Fibroblast of villous mesenchyme (primary cell): ENCODE data around the gene ABL1. TPM values are rescaled to one million over a fixed set of nuclear protein-coding genes. Genes with fewer than 3 reads are reported as not detected.
A peak's percentile ranks its signal among the peaks of the same experiment; 100 is the strongest.

Source experiments
- DNase-seq: peaks from one replicate; pipeline ENCODE4 v3.0.0-alpha.2; 2010; ENCODE audit warnings: low read depth
- H3K4me3 ChIP-seq: 2 replicates; pipeline ENCODE4 v1.5.1; 2011; ENCODE audit warnings: low read depth, mild to moderate bottlenecking, low read length
- total RNA-seq: library from RNA; depleted of rRNA; stranded (reverse); fragments of >200 nt; gene quantifications from 2 replicates; pipeline ENCODE4 v1.2.3, GENCODE V29; 2012
- TF ChIP-seq, protein P1 (sequence below): IDR thresholded peaks from 2 replicates; pipeline ENCODE4 v1.5.1; 2012; ENCODE audit warnings: low read depth, mild to moderate bottlenecking, low read length; ENCODE audit not compliant: insufficient read depth

Gene ABL1
- total RNA-seq, 1 donor = 57.4 TPM

DNA sequence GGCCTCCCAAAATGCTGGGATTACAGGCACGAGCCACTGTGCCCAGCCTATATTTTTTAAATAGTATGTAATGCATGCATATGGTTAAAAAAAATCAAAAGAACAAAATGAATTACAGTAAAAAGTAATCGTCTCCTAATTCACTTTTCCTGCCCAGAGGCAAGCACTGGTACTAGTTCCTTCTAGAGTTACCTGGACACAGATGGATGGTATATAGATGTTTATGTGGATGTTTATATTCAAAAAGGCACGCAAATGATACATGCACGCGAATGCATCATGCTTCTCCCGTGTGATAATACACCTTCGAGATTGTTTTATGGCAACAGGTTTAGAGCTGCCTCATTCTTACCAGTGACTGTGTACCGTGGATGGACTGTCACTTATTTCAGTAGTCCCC, 21.4 kb downstream of the ABL1 start:
- no peak overlapping the region for H3K4me3 ChIP-seq
- TF ChIP-seq, protein P1, sequence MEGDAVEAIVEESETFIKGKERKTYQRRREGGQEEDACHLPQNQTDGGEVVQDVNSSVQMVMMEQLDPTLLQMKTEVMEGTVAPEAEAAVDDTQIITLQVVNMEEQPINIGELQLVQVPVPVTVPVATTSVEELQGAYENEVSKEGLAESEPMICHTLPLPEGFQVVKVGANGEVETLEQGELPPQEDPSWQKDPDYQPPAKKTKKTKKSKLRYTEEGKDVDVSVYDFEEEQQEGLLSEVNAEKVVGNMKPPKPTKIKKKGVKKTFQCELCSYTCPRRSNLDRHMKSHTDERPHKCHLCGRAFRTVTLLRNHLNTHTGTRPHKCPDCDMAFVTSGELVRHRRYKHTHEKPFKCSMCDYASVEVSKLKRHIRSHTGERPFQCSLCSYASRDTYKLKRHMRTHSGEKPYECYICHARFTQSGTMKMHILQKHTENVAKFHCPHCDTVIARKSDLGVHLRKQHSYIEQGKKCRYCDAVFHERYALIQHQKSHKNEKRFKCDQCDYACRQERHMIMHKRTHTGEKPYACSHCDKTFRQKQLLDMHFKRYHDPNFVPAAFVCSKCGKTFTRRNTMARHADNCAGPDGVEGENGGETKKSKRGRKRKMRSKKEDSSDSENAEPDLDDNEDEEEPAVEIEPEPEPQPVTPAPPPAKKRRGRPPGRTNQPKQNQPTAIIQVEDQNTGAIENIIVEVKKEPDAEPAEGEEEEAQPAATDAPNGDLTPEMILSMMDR = no peak

DNA sequence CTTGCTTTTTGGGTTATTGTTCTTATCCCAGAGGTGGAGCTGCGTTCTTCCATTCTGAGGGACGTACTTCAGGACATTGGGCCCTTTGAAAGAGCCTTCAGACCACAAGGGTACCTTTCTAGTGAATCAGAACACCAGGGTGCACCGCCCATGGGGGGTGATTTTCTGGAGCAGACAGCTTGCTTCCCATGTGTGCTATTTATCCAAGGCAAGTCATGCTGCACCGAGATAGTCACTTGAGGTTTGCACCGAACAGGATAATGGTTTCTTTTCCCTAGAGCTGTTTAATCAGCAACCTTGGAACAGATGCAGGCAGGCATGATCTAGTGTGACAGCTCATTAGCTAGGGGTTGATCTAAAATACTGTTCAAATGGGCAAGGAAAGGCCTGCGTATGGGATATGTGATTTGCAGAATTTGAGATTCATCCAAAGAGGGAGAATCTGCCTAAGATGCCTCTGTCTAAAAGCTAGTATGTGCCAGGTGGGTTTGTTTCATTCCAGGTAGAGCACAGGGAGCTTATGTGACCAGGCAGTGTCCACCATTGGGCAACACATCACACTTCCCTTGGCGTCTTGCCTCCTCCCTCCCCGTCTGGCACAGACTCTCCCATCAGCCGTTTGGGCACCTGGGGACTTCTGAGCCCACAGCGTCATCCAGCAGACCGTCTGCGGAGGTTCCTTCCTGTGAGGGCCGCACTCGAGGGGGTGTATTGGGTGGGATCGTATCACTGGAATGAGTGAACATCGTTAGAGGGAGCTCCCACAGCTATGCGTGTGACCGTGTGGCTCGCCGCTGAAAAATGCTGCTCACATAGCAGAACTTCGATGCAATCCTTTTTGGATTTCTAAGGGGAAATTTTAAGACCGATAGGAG, 23.0 kb downstream of the ABL1 start:
- DNase-seq = peak; percentile 73
- TF ChIP-seq, protein P1 = no peak
- no peak overlapping the region for H3K4me3 ChIP-seq

More for the DNA sequence above, 21.4 kb downstream of the ABL1 start:
- no peak for DNase-seq

DNA sequence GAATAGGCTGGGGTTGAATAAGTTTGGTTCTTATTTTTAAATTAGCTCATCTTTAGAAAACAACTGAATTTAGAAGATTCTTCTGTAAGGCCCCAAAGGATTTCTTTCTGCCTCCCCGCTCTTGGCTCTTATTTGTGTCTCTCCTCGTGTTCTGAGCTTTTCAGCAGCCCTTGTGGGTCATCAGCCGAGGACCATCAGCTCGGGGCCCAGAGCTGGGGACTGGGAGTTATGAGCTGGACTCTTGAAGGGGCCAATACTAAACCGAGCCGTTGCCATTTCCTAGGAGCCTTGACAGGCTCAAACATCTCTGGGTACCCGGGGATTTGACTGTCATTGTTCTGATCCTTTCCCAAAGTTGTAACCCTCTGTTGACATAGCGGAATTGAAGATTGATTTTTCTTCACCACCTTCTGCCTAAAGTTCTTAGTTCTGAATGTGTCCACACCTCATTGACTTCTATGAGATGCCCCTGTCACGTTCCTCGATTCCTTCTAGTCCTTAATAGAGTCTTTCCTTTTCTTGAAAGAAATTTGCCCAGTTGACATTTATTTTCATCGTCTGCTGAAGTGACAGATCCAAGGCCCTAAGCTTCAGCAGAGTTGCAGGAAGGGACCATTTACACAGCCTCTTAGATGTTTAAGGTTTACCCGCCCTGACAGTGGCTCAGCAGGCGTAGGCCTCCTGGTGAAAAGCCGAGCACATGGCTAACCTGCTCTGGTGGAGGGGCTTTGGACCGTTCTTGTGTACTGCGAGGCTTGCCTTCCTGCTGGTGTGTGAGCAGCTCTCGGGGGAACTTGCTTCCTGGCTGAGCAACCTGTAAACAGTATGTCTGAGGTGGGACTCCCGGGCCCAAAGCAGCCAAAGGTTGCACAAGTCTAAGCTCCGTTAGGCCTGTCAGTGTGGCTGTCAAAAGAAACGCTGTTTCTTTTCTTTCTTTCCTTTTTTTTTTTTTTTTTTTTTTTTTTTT, 24.0 kb downstream of the ABL1 start:
- no peak for DNase-seq
- TF ChIP-seq, protein P1 = no peak
- H3K4me3 ChIP-seq = no peak overlapping the region

DNA sequence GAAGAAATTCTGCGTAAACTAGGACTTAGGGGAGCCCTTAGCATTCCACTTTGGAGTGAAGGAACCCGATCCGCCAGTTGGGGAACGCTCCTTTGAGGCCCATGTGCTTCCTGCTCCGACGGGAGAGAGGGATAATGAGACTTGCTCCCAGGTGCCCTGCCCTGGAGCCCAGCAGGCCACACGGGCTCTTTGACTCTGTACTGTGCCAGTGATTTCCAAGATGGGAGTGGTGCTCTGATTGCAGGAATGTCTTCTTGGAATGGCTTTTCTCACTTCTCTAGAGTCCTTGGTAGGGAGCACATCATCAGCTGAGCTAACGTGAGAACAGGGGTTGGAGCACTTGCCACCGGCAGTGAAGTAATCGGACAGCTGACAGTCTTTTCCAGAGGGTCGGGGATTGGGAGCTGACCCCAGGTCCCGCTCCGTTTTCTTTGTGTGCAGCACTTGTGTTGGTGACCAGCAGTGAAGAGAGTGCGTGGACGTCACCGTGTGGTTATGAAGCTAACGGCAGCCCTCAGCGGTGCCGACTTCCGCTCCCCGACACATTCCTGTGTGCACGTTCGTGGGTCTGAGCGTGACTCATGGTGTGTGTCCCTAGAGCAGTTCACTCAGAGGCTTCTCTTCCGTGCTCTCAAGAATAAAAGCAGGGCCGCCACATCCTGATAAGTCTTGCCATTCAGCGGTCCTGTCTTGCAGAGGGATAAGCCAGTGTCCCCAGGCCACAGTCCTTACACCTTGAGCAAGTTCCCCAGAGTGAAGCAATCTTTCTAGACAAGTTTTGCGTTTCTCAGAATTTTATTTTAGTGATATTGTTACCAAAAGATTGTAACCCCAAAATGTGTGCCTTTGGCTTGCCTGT, 25.6 kb downstream of the ABL1 start:
- H3K4me3 ChIP-seq = no peak overlapping the region
- peak; percentile 96 for DNase-seq
- TF ChIP-seq, protein P1 = peak; percentile 45

DNA sequence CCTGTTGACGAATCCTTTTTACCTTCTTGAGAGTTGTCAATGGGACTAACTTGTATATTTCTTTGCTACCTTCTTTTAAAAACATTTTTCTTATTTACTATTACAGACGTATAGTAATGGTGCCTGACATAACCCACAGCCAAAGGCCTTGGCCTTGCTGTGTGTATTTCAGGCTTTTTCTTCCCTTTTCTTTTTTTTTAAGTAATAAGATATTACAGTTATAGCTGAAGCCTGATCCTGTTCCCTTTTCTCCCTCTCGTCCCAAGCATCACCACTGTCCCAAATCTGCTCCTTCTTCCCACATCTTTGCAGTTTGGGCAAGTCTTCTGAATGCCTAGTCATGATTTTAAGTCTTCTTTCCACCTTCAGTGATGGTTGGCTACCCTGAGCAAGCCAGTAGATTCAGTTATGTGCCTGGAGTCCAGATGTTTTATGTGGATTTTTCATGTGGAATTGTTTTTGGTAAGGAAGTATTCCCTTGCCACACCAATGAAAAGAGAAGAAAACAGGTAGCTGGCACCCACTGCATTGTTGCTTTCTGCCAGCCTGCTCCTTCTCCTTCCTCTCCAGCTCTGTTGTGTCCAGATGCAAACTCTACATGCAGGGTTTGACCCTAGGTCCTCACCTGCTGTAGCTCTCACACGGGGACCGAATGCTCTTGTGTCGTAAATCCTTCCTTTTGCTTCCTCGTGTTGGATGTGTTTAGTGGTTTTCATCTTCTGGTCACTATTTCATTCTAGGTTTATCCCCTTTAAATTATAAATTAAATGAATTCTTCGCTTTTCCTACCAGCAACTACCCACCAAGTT, 26.5 kb downstream of the ABL1 start:
- no peak overlapping the region for H3K4me3 ChIP-seq
- TF ChIP-seq, protein P1 = no peak
- DNase-seq = no peak
